Gastroesophageal sphincter (tissue), 3 donors: ENCODE data around the gene LSR.

Experiments used
- CTCF ChIP-seq, 4 experiments: fragments of 200-600 bp in 2 of 4; fragments of 450-650 bp in 2 of 4; sonication (generic) in 1 of 4; IDR thresholded peaks; one replicate each; pipeline ENCODE4 v1.5.1; 2017 to 2019; ENCODE audit warnings: antibody characterized with exemption in 4 of 4, mild to moderate bottlenecking in 2 of 4, moderate library complexity in 2 of 4
- POLR2AphosphoS5 ChIP-seq: sonication (generic); formaldehyde crosslinking; IDR thresholded peaks from one replicate; pipeline ENCODE4 v1.6.1; 2017; ENCODE audit warnings: antibody characterized with exemption

- no peak for TF ChIP-seq CTCF (IDR thresholded peaks at IDR 0.05)
- no peak for TF ChIP-seq POLR2AphosphoS5
Measured at GRCh38 chr19:35288906-35289305, 40.1 kb downstream of the LSR start.
